HG03045 (cell line): ENCODE results near the gene PC.
"Not testable (repeated sequence)": the region's sequence is repeated elsewhere in the genome, so short reads cannot be mapped to it uniquely, and the experiment has no call there.

Experiments
- ATAC-seq: cut with Tn5 transposase; IDR thresholded peaks from one replicate; pipeline ENCODE4 v1.9.1; 2021; ENCODE audit warnings: mild to moderate bottlenecking, moderate library complexity; ENCODE audit not compliant: unreplicated experiment

The PC gene

GRCh38 chr11:66981976-66982578 lies 23.9 kb upstream of the PC start:
- no peak for ATAC-seq

DNA sequence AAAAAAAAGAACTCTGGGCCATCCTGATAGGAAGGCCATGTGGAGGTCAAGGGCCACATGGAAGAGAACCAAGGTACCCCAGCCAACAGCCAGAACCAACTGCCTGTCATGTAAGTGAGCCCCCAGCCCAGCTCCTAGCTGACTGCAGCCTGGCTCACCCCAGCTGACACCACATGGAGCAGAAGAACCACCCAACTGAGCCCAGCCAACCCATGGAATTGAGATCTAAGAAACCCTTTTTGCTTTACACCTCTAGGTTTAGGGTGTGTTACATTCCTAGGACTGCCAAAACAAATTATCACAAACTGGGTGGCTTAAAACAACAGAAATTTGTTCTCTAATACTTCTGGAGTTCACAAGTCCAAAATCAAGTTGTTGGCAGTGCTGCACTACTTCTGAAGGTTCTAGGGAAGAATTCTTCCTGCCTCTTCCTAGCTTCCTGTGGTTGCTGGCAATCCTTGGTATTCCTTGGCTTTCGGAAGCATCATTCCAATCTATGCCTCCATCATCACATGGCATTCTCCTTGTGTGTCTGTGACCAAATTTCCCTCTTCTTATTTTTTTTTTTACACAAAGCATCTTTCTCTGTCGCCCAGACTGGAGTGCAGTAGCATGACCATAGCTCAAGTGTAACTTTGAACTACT lies 21.3 kb upstream of the PC start:
- ATAC-seq: no peak

DNA sequence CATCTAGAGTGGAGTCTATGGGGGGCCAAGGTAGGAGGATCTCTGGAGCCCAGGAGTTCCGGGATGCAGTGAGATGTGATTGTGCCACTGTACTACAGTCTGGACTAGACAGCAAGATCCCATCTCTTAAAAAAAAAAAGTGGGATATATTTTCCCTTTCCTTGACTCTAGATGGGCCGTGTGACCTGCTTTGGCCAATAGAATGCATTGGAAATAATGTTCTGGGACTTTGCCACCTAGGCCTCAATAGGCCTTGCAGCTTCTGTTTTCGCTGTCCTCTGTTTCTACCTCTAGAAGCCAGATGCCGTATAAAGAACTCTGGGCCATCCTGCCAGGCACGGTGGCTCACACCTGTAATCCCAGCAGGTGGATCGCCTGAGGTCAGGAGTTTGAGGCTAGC lies 20.5 kb upstream of the PC start:
- no peak for ATAC-seq

- no peak for ATAC-seq
These were observed 20.0 kb upstream of the PC start for GRCh38 chr11:66978229-66978628.

DNA sequence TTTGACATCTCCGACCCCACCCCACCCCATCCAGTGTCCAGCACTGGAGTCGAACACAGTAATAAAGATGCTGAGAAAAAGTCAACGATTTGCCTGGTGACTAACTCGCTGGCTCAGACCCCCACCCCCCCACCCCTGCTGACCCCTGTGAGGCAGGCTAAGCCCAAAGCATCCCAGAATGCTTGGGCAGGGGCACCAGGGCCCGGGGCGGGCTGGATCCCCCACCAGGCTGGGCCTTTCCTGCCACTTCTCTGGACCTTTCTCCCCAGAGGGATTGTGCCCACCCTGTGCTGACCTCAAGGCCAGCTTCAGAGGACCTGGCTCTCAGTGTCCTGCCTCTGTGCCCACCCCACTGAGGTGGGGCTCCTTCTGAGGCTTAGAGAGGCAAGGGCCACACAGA lies 18.7 kb upstream of the PC start:
- no peak for ATAC-seq

- no peak for ATAC-seq
These were observed 17.9 kb upstream of the PC start for GRCh38 chr11:66976028-66976467.

DNA sequence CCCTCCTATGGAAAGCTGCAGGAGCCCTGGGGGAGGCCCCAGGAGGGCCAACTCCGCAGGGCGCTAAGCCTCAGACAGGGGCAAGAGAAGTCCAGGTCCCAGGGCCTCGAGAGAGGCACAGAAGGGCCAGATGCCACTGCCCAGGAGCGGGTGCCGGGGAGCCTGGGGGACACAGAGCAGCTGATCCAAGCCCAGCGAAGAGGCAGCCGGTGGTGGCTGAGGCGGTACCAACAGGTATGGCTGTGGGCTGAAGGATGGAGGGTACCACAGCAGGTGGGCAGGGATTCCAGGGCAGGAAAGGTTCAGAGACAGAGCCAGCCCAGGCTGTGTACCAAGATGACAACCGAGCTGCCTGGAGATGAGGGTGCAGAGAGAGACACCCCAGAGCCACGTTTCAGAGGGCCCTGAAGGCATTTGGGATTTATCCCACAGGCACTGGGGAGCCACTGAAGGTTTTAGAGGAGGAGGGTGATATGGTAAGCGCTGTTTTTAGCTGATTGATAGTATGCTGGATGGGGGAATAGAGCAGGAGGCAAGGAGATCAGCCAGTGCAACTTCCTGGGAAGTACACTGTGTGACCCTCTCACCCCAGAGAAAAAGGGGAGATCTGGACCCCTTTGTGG lies 17.3 kb upstream of the PC start:
- no peak for ATAC-seq

DNA sequence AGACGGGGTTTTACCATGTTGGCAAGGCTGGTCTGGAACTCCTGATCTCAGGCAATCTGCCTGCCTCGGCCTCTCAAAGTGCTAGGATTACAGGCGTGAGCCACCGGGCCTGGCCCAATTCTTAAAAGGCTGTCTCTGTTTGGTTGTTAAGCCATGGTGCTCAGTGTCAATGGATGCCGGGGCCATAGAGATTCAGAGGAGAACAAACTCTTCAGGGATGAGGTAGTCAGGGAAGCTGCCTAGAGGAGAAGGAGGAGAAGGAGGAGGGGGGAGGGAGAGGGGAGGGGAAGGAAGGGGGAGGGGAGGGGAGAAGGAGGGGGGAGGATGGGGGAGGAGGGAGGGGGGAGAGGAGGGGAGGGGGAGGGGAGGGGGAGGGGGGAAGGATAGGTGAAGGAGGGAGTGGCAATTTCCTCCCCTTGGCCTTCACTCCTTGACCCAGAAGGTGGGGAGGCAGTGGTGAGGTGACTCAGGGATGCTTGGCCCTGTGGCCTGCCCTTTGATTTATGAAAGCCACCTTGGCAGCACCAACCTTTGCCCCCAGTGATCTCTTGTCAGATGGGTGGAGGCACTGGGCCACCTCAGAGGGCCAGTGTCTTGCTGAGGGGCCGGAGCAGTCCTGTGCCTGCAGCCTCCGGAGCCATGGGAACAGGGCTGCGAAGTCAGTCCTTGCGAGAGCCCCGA lies 16.7 kb upstream of the PC start, which contains the start of gene C11orf86:
Gene C11orf86, plus strand, starts transcription at position 581 of the 681 bp plus-strand sequence. Its CDS starts 59 bp downstream, at position 640.
- no peak for ATAC-seq

GRCh38 chr11:66973956-66974580 lies 15.9 kb upstream of the PC start:
- ATAC-seq: no peak

- no peak for ATAC-seq
These were observed 13.3 kb upstream of the PC start for GRCh38 chr11:66971488-66971887.

GRCh38 chr11:66970807-66971442 lies 12.7 kb upstream of the PC start:
- no peak for ATAC-seq

DNA sequence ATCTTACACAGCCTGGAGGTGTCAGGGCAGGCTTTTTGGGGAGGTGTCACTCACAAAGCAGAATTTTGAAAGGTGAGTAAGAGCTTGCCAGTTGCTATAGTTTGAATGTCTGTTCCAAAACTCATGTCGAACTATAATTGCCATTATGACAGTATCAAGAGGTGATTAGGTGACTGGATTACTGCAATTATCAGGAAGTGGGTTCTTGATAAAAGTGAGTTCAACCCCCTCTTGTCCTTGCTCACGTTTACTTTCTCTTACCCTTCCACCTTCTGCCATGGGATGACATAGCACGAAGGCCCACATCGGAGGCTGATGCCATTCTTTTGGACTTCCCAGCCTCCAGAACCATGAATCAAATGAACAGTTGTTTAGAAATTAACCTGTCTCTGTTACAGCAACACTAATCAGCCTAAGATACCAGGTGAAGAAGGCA lies 12.2 kb upstream of the PC start:
- ATAC-seq: no peak

- no peak for ATAC-seq
These were observed 11.5 kb upstream of the PC start for GRCh38 chr11:66969584-66970225.

- ATAC-seq: no peak
These were observed 9.7 kb upstream of the PC start for GRCh38 chr11:66967670-66968425.

GRCh38 chr11:66966351-66966750 lies 8.2 kb upstream of the PC start:
- ATAC-seq: no peak

GRCh38 chr11:66964495-66964894 lies 6.3 kb upstream of the PC start:
- no peak for ATAC-seq

DNA sequence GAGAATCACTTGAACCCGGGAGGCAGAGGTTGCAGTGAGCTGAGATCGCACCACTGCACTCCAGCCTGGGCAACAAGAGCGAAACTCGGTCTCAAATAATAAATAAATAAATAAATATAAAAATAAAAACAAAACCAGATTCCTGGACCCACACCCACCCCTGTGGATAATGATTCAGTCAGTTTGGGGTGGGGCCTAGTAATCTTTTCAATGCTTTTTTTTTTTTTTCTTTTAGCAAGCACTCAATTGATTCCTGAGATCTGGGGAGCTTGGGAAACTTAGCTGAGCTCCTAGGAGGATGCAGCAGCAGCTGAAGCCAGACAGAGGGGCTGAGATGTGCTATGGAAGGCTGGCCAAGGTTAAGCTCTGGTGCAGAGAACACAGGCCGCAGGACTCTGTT lies 4.6 kb upstream of the PC start:
- no peak for ATAC-seq

DNA sequence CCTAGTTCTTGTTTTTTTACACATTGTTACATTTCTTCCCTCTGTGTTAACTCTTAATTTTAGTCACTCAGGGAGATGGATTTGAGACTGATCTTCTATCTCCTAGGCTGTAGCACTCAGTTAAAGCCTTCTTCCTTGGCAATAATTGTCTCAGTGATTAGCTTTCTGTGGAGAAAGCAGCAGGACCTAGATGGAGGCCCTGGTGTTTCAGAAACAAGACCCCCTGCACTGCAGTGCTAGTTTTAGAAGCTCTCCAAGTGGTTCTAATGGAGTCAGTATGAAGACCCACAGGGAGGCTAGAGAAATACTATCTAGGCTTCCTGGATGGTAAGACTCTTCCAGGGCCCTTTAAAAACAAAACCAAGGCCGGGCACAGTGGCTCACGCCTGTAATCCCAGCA lies 4.1 kb upstream of the PC start:
- no peak for ATAC-seq

GRCh38 chr11:66961691-66962213 lies 3.6 kb upstream of the PC start:
- not testable (repeated sequence) for ATAC-seq

GRCh38 chr11:66958956-66959274 lies 732 bp upstream of the PC start:
- no peak for ATAC-seq
